ENCODE measurements around the gene TMTC2.

DNA sequence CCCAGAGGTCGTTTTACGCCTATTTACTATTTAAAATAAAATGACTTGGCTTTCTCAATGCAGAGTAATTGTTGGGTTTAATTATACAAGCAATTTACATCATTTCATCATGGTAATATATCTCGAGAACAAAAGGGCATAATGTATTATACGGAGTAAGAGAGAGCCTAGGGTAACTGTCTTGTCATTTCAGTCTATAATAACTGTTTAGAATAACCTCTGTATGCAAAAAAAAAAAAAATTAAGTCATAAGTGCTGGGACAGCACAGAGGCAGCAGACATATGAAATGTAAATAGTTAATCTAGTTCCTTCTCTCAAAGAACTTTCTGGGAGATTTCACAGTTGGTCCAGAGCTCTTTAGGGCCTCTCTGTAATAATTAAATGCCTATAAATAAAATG is 284.9 kb downstream of the TMTC2 start:
- no peak for TF ChIP-seq POLR2AphosphoS5 (IDR thresholded peaks at IDR 0.05; ENCODE audit: borderline replicate concordance, low read depth, low read length)
- no peak for TF ChIP-seq EZH2 (IDR thresholded peaks at IDR 0.05)

All from SK-N-MC (cell line).